PC-9 (cell line): Measurements from ENCODE around the gene ACTR10. TPM values are rescaled to one million over a fixed set of nuclear protein-coding genes. Genes with fewer than 3 reads are reported as not detected.

ENCODE experiments used
- Bru-seq: library from RNA; stranded (reverse); fragments of 400-500 nt; gene quantifications from one replicate; lab custom pipeline; 2021; lab: Mats Ljungman, UMichigan
- BruChase-seq, 2 experiments: library from RNA; stranded (reverse); fragments of 400-500 nt; gene quantifications; one replicate each; lab custom pipeline; 2021; lab: Mats Ljungman, UMichigan
- BruUV-seq: library from RNA; stranded (reverse); fragments of 400-500 nt; replicated peaks from 2 replicates; lab custom pipeline; 2021; lab: Mats Ljungman, UMichigan
- CTCF ChIA-PET: fragments of 300-600 bp; sonication (Branson Sonifier 250); formaldehyde crosslinking; loops from one replicate; lab custom pipeline; 2022; ENCODE audit warnings: antibody characterized with exemption; lab: Charles Lee
- POLR2A ChIA-PET: fragments of 300-600 bp; sonication (Branson Sonifier 250); formaldehyde crosslinking; loops from one replicate; lab custom pipeline; 2022; ENCODE audit warnings: antibody characterized with exemption; ENCODE audit not compliant: unreplicated experiment; lab: Charles Lee
- DNase-seq, 2 experiments: peaks; one replicate each; pipeline versions ENCODE4 v3.0.0 to v3.0.0-alpha.2; 2015 to 2022; ENCODE audit warnings: mixed read lengths in 1 of 2
- H2AFZ ChIP-seq: fragments of 200-600 bp; sonication (generic); 2 replicates; pipeline ENCODE4 v1.8.1; 2017; ENCODE audit warnings: antibody characterized with exemption
- H3F3A ChIP-seq: fragments of 200-600 bp; sonication (generic); 2 replicates; pipeline ENCODE4 v1.8.1; 2017; ENCODE audit warnings: antibody characterized with exemption, mild to moderate bottlenecking, low read depth; ENCODE audit not compliant: insufficient read depth
- H3K27ac ChIP-seq: fragments of 200-600 bp; sonication (generic); 2 replicates; pipeline ENCODE4 v1.6.1; 2016; ENCODE audit warnings: mixed run types
- H3K27me3 ChIP-seq: fragments of 200-600 bp; sonication (generic); 2 replicates; pipeline ENCODE4 v1.6.1; 2016; ENCODE audit warnings: low read depth, mixed run types; ENCODE audit not compliant: insufficient read depth
- H3K36me3 ChIP-seq: fragments of 200-600 bp; sonication (generic); 2 replicates; pipeline ENCODE4 v1.6.1; 2016; ENCODE audit warnings: low read depth, mixed run types
- H3K4me1 ChIP-seq: fragments of 200-600 bp; sonication (generic); replicated peaks from 2 replicates; pipeline ENCODE4 v1.6.1; 2016; ENCODE audit warnings: mixed run types; ENCODE audit not compliant: insufficient read depth
- H3K4me2 ChIP-seq: fragments of 200-600 bp; sonication (generic); 2 replicates; pipeline ENCODE4 v1.6.1; 2017; ENCODE audit warnings: mixed run types
- H3K4me3 ChIP-seq: fragments of 200-600 bp; sonication (generic); 2 replicates; pipeline ENCODE4 v1.6.1; 2016; ENCODE audit warnings: mixed run types
- H3K79me2 ChIP-seq: fragments of 200-600 bp; sonication (generic); 2 replicates; pipeline ENCODE4 v1.6.1; 2017; ENCODE audit warnings: low read depth, mixed run types
- H3K9me2 ChIP-seq: fragments of 200-600 bp; sonication (generic); 2 replicates; pipeline ENCODE4 v1.8.1; 2017; ENCODE audit warnings: mild to moderate bottlenecking; ENCODE audit not compliant: insufficient read depth
- H3K9me3 ChIP-seq: fragments of 200-600 bp; sonication (generic); 2 replicates; pipeline ENCODE4 v1.8.1; 2016; ENCODE audit warnings: low read depth; ENCODE audit not compliant: insufficient read depth
- H4K20me1 ChIP-seq: fragments of 200-600 bp; sonication (generic); 2 replicates; pipeline ENCODE4 v1.8.1; 2017; ENCODE audit not compliant: insufficient read depth
- EZH2 ChIP-seq: fragments of 200-600 bp; sonication (generic); IDR thresholded peaks from 2 replicates; pipeline ENCODE4 v1.8.0; 2017; ENCODE audit warnings: antibody characterized with exemption, low read depth
- intact Hi-C: fragments of 100-400 bp; cut with micrococcal nuclease; formaldehyde crosslinking; loops from one replicate; pipeline ENCODE4 v1.10.0; 2022; ENCODE audit not compliant: unreplicated experiment
- long read RNA-seq: library from polyadenylated mRNA; stranded (forward); transcript quantifications from one replicate; pipeline ENCODE4 v2.0.0, GENCODE V29; 2022
- total RNA-seq: library from RNA; stranded (reverse); gene quantifications from 2 replicates; pipeline ENCODE4 v1.2.3, GENCODE V29; 2021
- TF ChIP-seq, protein P1 (sequence below): fragments of 200-600 bp; sonication (generic); conservative IDR thresholded peaks from 2 replicates; pipeline ENCODE4 v1.6.1; 2017; ENCODE audit warnings: mixed run types, antibody characterized with exemption, mild to moderate bottlenecking, moderate library complexity

ACTR10 gene
- total RNA-seq (30.4 and 36.3 TPM in 2 replicates), Bru-seq, nascent RNA (percentile 74 among the genes with signal in this experiment), BruChase-seq, experiment 1, labeled RNA remaining after a 2-hour chase (percentile 74 among the genes with signal in this experiment), BruChase-seq, experiment 2, labeled RNA remaining after a 6-hour chase (percentile 66 among the genes with signal in this experiment)
- long read RNA-seq, transcript ACTR10-201 (13 exons, 2,419 nt): major isoform, 62 of 69 reads
- long read RNA-seq, partial matches to known transcripts: 5 of 69 reads
- long read RNA-seq, other reads (novel, unspliced or antisense): 2 of 69 reads

DNA sequence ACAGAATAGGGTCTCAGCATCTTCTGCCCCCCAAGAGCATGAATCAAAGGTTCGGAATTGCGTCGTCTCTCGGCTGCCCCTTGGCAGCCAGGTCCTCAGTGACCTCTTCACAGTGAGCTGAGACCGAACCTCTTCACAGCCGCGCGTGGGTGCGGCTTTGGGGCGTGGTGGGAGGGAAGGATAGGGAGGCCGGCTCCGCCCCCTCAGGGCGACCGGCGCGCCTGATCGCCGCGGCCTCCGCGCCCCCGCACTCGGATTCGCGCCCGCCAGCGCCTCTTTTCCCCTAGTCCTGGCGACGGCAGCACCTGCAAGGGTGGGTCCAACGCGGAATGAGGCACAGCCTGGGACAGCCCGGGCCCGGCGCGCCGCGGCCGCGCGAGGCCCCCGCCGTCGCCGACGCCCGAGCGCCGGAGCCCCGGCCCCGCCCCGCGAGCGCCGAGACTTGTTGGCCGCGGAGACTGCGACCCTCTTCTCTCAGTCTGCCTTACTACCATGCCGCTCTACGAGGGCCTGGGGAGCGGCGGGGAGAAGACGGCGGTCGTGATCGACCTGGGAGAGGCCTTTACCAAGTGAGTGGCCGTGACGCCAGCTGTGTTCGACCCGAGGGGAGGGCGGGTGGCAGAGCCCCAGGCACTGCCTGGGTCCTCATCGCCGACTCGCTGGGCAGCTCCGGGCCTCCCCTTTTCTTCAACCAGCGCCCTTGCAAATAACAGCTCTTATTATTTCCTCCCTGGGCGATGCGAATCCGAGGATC lies at the start of gene ACTR10:
Gene ACTR10 (plus strand): TSS at position 424 of the 754 bp plus-strand sequence. CDS start 69 bp downstream, at position 493.
- H3K27ac ChIP-seq: peak within 1 kb of the TSS; percentile 65
- H3K27me3 ChIP-seq: no peaks in the 10 kb centered on the region
- peaks cover 21% of the 10 kb centered on the region for H3K79me2 ChIP-seq
- BruUV-seq: TSS peak; percentile 49
- no peaks in the 10 kb centered on the region for H3K9me3 ChIP-seq
- 0 out of 2 replicates have a peak, but pooled peaks cover 3% of the 10 kb centered on the region for H3F3A ChIP-seq
- DNase-seq: peak; percentile 59 to 90
- CTCF ChIA-PET: interaction anchor here (0.5 kb wide), 1 partner anchor 99 kb away, joined by 3 read pairs; no protein-coding TSS in a partner anchor
- intact Hi-C loops: loop anchor here (2.0 kb wide), 1 partner anchor 45 kb away; the partner anchor contains the start of gene PSMA3
- peak within 1 kb of the TSS; percentile 100 for H3K4me3 ChIP-seq
- peak within 1 kb of the TSS; percentile 90 for H3K4me2 ChIP-seq
- no peaks in the 10 kb centered on the region for H3K36me3 ChIP-seq
- peaks cover 18% of the 10 kb centered on the region for H3K4me1 ChIP-seq
- H2AFZ ChIP-seq: peak within 1 kb of the TSS; percentile 100
- H3K9me2 ChIP-seq: no peaks in the 10 kb centered on the region
- no peaks in the 10 kb centered on the region for H4K20me1 ChIP-seq
- TF ChIP-seq, protein P1, sequence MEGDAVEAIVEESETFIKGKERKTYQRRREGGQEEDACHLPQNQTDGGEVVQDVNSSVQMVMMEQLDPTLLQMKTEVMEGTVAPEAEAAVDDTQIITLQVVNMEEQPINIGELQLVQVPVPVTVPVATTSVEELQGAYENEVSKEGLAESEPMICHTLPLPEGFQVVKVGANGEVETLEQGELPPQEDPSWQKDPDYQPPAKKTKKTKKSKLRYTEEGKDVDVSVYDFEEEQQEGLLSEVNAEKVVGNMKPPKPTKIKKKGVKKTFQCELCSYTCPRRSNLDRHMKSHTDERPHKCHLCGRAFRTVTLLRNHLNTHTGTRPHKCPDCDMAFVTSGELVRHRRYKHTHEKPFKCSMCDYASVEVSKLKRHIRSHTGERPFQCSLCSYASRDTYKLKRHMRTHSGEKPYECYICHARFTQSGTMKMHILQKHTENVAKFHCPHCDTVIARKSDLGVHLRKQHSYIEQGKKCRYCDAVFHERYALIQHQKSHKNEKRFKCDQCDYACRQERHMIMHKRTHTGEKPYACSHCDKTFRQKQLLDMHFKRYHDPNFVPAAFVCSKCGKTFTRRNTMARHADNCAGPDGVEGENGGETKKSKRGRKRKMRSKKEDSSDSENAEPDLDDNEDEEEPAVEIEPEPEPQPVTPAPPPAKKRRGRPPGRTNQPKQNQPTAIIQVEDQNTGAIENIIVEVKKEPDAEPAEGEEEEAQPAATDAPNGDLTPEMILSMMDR: no peak
- TF ChIP-seq EZH2: no peak
- POLR2A ChIA-PET: interaction anchor here (0.6 to 1.0 kb wide), 2 partner anchors 45 to 1284 kb away, joined by 3 to 4 read pairs; partner anchors contain the start of genes JKAMP, L3HYPDH and PSMA3

DNA sequence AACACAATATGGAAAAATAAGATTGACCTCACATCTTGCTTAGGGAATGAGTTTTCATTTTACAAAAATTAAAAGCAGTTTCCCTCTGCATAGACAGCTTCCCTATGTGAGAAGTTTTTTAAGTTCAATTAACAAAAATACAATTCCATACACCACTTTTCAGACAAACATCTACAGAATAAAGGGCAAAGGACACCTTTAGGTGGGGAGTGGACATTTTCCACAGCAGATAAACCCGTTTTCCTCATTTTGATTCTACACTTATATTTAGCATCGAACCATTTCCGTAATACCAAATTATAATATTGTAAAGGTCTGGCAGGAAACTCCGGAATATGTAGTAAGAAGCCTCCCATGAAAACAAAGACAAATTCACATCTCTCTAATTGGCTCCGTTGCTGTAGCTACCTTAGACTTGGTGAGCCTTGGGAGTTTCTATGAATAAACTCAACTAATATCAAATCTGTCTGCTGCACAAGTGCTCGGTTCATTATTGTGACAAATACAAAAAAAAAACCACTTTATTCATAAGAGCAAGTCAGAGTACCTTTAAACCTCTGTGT lies 49.6 kb upstream of the ACTR10 start:
- no peaks in the 10 kb centered on the region for H4K20me1 ChIP-seq

More for the DNA sequence above, 49.6 kb upstream of the ACTR10 start:
- H3K36me3 ChIP-seq: no peaks in the 10 kb centered on the region
- H3K9me2 ChIP-seq: no peaks in the 10 kb centered on the region
- peaks cover 7% of the 10 kb centered on the region for H3K4me1 ChIP-seq
- H3K79me2 ChIP-seq: no peaks in the 10 kb centered on the region
- H3K27me3 ChIP-seq: peaks cover 63% of the 10 kb centered on the region
- no TSS peak for BruUV-seq
- TF ChIP-seq EZH2: no peak
- TF ChIP-seq, protein P1: no peak
- H3F3A ChIP-seq: no peaks in the 10 kb centered on the region
- no peaks in the 10 kb centered on the region; the same call in 1 of the 2 replicates for H3K9me3 ChIP-seq
- H3K4me2 ChIP-seq: no peak overlapping the region
- DNase-seq: no peak
- ChIA-PET POLR2A (no interaction called here), CTCF (no interaction called here)
- no peak overlapping the region for H3K27ac ChIP-seq
- no peak overlapping the region for H2AFZ ChIP-seq
- intact Hi-C loops: no loop called here
- H3K4me3 ChIP-seq: no peak overlapping the region
